HG03457 (cell line): Measurements from ENCODE around the gene CIT.
"Not testable (repeated sequence)": the region's sequence is repeated elsewhere in the genome, so short reads cannot be mapped to it uniquely, and the experiment has no call there.

ENCODE experiments used
- ATAC-seq: cut with Tn5 transposase; IDR thresholded peaks from one replicate; pipeline ENCODE4 v1.9.1; 2021; ENCODE audit warnings: moderate number of reproducible peaks; ENCODE audit not compliant: unreplicated experiment

CIT gene

GRCh38 chr12:119660076-119660475, 217.0 kb downstream of the CIT start:
- no peak for ATAC-seq

GRCh38 chr12:119659289-119659897, 217.7 kb downstream of the CIT start:
- no peak for ATAC-seq

GRCh38 chr12:119658166-119658565, 219.0 kb downstream of the CIT start:
- ATAC-seq: not testable (repeated sequence)

DNA sequence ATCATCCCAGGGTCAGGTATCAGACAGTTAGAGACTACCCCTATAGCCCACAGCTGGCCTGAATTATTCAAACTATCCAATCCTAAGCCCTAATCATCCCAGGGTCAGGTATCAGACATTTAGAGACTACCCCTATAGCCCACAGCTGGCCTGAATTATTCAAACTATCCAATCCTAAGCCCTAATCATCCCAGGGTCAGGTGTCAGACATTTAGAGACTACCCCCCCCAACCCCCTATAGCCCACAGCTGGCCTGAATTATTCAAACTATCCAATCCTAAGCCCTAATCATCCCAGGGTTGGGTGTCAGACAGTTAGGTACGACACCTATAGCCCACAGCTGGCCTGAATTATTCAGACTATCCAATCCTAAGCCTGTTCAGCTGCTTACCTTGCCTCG, 220.1 kb downstream of the CIT start:
- ATAC-seq: not testable (repeated sequence)

DNA sequence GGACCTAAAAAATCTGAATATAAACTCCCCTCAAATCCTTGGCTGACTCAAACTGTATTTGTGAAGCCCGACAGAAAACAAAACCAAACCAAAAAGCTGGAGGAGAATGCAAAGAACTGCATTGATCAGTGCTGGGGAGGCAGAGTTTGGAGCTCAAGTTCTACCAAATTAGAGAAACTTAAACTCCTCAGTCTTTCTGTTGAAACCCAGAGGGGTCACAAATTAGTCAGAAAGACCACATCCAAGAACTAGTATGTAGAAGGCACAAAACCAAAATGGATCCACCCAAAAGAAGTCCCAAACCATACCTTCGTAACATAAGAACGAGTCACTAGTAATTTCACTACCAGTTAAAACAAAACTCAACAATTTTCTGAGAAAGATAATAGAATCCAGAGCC, 224.5 kb downstream of the CIT start:
- no peak for ATAC-seq

DNA sequence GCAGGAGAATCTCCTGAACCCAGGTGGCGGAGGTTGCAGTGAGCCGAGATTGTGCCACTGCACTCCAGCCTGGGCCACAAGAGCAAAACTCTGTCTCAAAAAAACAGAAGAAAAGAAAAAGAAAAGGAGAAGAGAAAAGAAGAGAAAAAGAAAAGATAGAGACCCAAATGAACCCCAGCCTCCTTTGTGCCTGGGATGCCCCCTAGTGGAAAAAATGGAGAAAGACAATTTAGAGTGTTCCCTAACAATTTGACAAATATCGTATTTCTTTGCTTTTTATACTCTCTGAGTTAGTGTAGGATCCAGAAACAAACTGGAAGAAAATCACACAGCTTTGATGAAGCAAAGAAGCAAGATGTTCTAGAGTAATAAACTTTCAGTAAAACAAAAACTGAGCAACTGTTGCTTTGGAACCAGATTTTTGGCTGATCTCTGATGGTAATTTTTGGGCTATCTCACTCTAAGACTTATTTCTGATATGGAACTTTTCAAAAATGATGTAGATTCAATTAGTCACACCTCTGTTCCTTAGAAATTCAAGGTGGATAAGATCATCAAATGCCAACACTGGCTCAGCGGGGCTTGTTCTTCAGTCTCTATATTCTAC, 227.8 kb downstream of the CIT start:
- ATAC-seq: no peak

GRCh38 chr12:119645535-119646059, 231.5 kb downstream of the CIT start:
- ATAC-seq: no peak

DNA sequence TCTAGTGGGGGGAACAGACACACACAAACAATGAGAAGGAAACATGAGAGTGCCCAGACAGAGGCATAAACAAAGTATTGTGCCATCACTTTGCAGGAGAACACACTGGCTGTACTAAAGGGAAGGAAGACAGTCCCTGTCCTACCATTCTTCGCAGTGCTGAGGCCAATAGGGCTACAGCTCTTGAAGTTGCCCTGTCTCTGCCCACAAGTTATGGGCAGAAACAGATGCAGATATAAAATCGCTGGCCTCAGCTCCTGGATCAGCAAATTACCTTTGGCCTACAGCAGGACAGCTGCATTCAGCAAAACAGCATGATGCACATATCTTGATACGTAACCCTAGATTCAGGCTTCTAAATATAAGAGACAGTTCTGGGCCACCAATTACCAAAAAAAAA, 232.2 kb downstream of the CIT start:
- ATAC-seq: no peak

DNA sequence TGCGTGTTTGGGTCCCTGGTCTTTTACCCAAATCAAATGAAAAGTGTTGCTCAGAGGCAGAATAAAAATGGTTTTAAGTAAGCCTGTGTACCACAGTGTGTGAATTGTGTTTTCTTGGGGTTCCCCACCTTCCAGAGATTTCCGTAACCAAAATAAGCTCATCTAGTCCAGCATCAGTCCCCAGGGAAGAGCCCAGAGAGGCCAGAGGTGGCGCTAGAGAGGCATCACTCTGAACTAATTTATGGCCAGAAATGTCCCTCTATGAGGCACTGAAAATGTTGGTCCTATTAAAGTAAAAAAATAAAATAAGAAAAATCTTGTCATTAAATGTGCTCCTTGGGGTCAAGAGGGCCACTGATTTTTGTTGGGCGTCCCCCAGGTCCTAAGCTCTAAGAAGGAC, 234.1 kb downstream of the CIT start:
- ATAC-seq: no peak
